Mucosa of gallbladder (tissue), 1 donor: Measurements from ENCODE around the gene OR1F1. TPM values are rescaled to one million over a fixed set of nuclear protein-coding genes. Genes with fewer than 3 reads are reported as not detected.
"Not testable (repeated sequence)": the region's sequence is repeated elsewhere in the genome, so short reads cannot be mapped to it uniquely, and the experiment has no call there.

Experiments used
- DNase-seq: peaks from one replicate; pipeline ENCODE4 v3.0.0-alpha.2; 2020; ENCODE audit warnings: low spot score
- total RNA-seq: library from RNA; stranded (reverse); gene quantifications from one replicate; pipeline ENCODE4 v1.2.1, GENCODE V29; 2021
- donor health status: DM: no; HTN: no; CAD: no.

Gene OR1F1
- total RNA-seq, 1 donor from 2014 or later, result not detected

GRCh38 chr16:3150346-3151218, 37.4 kb upstream of the OR1F1 start:
- peak; percentile 97 for DNase-seq

DNA sequence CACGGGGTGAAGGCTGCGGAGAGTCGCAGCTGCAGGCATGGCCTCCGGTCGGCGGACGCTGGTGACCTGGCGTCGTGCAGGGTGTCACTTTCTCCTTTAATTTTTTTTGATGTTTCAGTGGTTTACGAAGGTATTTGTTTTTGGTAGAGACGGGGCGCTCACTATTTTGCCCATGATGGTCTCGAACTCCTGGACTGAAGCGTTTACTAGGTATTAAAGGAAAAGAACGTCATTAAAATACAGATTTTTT, 36.1 kb upstream of the OR1F1 start:
- DNase-seq, result no peak

- peak; percentile 93 for DNase-seq
These were observed 35.6 kb upstream of the OR1F1 start for GRCh38 chr16:3152277-3152990.

DNA sequence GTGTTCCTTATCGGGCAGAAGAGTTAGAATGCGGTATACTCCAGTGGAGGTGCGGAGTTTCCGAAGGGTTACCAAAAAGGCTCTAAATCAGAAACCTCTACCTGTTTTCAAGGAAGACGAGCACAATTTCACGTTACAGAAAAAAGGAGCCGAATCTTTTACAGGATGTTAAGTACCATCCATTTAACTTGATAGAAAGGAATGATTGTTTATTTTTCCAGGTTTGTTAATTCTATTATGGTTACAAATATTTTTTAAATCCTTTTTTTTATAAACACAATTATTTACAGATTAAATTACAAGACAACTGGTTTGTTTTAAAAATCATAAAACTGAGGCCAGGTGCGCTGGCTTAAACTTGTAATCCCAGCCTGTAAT, 35.0 kb upstream of the OR1F1 start:
- no peak for DNase-seq

GRCh38 chr16:3155181-3155580, 32.8 kb upstream of the OR1F1 start:
- DNase-seq, result no peak

GRCh38 chr16:3155972-3156371, 32.0 kb upstream of the OR1F1 start:
- DNase-seq, result no peak

- DNase-seq, result peak; percentile 72
These were observed 30.6 kb upstream of the OR1F1 start for GRCh38 chr16:3157229-3158025.

- no peak for DNase-seq
These were observed 29.9 kb upstream of the OR1F1 start for GRCh38 chr16:3158026-3158509.

GRCh38 chr16:3158510-3159314, 29.3 kb upstream of the OR1F1 start:
- peak; percentile 85 for DNase-seq

GRCh38 chr16:3161235-3162018, 26.6 kb upstream of the OR1F1 start:
- no peak for DNase-seq

GRCh38 chr16:3164121-3164991, 23.6 kb upstream of the OR1F1 start:
- no peak for DNase-seq

DNA sequence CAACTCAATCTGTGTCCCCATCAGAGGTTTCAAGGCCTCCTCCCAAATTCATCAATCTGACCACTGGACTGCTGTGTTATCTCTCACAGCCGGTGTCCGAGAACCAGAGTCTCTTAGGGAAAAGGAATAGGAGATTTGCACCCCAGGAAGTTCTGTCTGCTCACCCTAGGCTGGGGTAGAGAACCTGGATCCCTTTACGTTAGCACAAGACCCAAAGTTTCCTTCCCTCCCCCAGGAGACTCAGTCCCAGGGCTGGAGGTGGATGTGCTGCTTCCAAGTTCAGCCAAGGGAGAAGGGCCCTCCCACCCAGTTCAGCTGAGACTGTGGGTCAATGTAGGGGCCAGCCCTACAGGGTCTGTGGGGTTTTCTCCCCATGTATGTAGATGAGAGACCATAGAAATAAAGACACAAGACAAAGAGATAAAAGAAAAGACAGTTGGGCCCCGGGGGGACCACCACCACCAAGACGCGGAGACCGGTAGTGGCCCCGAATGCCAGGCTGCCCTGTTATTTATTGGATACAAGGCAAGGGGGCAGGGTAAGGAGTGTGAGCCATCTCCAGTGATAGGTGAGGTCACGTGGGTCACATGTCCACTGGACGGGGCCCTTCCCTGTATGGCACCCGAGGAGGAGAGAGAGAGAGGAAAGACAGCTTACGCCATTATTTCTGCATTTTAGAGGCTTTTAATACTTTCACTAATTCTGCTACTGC, 22.7 kb upstream of the OR1F1 start:
- no peak for DNase-seq

DNA sequence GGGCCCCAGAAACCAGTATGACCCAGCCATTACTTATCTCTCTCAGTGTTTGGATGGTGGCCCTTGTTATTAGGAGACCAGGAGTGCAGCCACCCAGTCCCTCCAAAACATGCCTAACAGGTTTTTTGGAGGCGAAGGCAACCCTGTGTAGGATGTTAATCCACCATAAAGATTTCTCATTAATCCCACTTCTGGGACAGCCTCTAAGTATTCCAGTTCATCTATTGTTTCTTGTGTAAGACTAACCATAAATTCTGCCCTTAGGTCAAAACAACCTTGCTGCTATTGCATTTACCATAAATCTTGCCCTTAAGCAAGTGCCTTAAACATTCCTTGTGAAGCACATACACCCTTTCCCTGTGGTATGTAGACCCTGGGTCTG, 21.5 kb upstream of the OR1F1 start:
- DNase-seq, result no peak

- not testable (repeated sequence) for DNase-seq
These were observed 19.3 kb upstream of the OR1F1 start for GRCh38 chr16:3168729-3169128.

GRCh38 chr16:3170440-3171180, 17.4 kb upstream of the OR1F1 start:
- no peak for DNase-seq

DNA sequence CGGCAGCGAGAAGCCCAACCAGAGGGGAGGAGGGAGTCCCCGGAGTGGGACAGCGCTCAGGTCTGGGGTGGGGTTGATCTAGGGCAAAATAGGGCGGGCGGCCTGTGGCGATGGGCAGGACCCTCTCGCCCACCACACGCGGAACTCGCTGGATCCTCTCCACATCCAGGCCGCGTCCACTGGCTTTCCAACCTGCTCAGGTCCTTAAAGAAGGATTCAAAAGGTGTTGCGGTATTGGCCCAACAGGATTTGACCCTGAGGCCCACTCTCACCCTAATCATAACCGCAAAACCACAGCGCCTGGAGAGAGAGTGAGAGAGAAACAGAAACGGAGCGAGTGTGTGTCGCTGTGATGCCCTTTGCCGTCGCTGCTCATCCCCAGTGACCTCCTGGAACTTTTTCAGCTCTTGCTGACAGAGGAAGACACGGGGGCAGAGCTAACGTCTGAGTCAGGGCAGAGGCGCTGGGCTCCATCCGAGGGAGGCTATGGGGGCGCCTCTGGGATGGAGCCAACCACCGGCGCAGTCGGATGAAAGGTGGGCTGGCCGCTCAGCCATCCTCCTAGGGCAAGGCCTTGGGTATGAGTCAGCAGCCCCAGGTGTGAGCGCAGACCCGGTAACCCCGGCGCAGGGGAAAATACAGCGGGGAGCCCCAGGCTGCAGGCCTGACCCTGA, 16.7 kb upstream of the OR1F1 start:
- no peak for DNase-seq

GRCh38 chr16:3171855-3172593, 16.0 kb upstream of the OR1F1 start:
- DNase-seq, result no peak
